GM20431 (cell line): ENCODE results near the gene FAM53B.

Source experiments
- in situ Hi-C: fragments of 300-500 bp; cut with MseI, MboI; formaldehyde crosslinking; loops from one replicate; pipeline ENCODE4 v1.15.0; 2020; ENCODE audit warnings: low sequenced_read_pairs; ENCODE audit not compliant: unreplicated experiment

The FAM53B gene

GRCh38 chr10:124653311-124653710 is 90.9 kb downstream of the FAM53B start:
- in situ Hi-C loops, result no loop called here

GRCh38 chr10:124652701-124653100 is 91.5 kb downstream of the FAM53B start:
- in situ Hi-C loops, result no loop called here

- in situ Hi-C loops, result no loop called here
Observed at GRCh38 chr10:124652200-124652599, 92.0 kb downstream of the FAM53B start.

GRCh38 chr10:124651402-124651891 is 92.7 kb downstream of the FAM53B start:
- in situ Hi-C loops, result no loop called here

- in situ Hi-C loops, result no loop called here
Observed at GRCh38 chr10:124650820-124651401, 93.3 kb downstream of the FAM53B start.

- in situ Hi-C loops, result no loop called here
Observed at GRCh38 chr10:124650263-124650662, 93.9 kb downstream of the FAM53B start.

- in situ Hi-C loops, result no loop called here
Observed at GRCh38 chr10:124649214-124649613, 95.0 kb downstream of the FAM53B start.

GRCh38 chr10:124648738-124649137 is 95.4 kb downstream of the FAM53B start:
- in situ Hi-C loops, result no loop called here

- in situ Hi-C loops, result no loop called here
Observed at GRCh38 chr10:124648131-124648475, 96.1 kb downstream of the FAM53B start.

GRCh38 chr10:124647421-124648130 is 96.6 kb downstream of the FAM53B start:
- in situ Hi-C loops, result no loop called here

- in situ Hi-C loops, result no loop called here
Observed at GRCh38 chr10:124646483-124647352, 97.5 kb downstream of the FAM53B start.

GRCh38 chr10:124645467-124646095 is 98.6 kb downstream of the FAM53B start:
- in situ Hi-C loops, result no loop called here

GRCh38 chr10:124644771-124645415 is 99.3 kb downstream of the FAM53B start:
- in situ Hi-C loops, result no loop called here

- in situ Hi-C loops, result no loop called here
Observed at GRCh38 chr10:124644236-124644635, 99.9 kb downstream of the FAM53B start.

- in situ Hi-C loops, result no loop called here
Observed at GRCh38 chr10:124643330-124644009, 100.7 kb downstream of the FAM53B start.

- in situ Hi-C loops, result no loop called here
Observed at GRCh38 chr10:124642088-124642710, 102.0 kb downstream of the FAM53B start.

GRCh38 chr10:124641282-124642087 is 102.7 kb downstream of the FAM53B start:
- in situ Hi-C loops, result no loop called here

- in situ Hi-C loops, result no loop called here
Observed at GRCh38 chr10:124640538-124641231, 103.5 kb downstream of the FAM53B start.
